Measurements from ENCODE around the gene SBF2. TPM values are rescaled to one million over a fixed set of nuclear protein-coding genes. Genes with fewer than 3 reads are reported as not detected.

SBF2 gene
- total and polyA plus RNA-seq, 4 experiments from 2014 or later: 0.50 to 15.4 (median 10.2) TPM

DNA sequence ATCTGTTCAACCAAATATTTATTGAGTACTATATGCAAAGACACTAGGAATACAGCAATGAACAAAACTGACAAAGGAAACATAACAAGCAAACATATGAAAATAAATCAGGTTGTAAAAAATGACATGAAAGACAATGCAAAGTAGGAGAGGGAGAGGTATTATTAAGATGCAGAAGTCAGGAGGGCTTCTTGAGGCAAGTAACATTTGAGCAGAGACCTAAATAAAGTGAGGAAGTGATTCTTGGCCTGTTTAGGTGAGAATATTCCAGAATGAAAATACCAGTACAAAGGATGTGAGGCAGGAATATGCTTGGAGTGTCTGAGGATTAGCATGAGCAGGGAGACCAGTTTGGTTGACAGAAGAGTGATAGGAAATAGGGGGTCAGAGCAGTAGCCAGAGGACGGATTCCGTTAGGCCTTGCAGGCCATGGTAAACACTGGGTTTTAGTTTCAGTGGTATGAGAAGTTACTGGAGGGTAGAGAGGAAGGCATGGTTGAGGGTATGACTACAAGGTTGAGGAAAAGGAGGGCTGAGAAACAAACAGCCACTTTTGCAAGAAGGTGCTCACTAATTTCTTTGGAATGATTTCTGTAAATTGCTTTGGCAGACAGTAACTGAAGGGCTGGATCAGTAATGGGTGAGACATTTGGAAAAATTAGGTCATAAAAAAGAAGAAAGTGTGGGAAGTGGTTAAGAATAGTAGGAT, 438.3 kb downstream of the SBF2 start:
- intact Hi-C loops (cut with micrococcal nuclease): no loop called here
- Mint-ChIP-seq H3K9me3 (no peaks in the 10 kb centered on the region), H3K27ac (no peak overlapping the region), H3K4me1 (peaks cover 9 to 19% (median 13%) of the 10 kb centered on the region in 4 donors), H3K4me3 (no peak overlapping the region), H3K27me3 (no peaks in the 10 kb centered on the region), H3K36me3 (peaks cover 12 to 17% of the 10 kb centered on the region in 2 donors)
- no peak overlapping the region for H3K27ac ChIP-seq (ENCODE audit: low read depth, low read length)
- H3K4me3 ChIP-seq (ENCODE audit: low read length in 2 of 2): no peak overlapping the region
- no peak for DNase-seq
- no peaks in the 10 kb centered on the region for H3K36me3 ChIP-seq (ENCODE audit: insufficient read depth, low read length)
- ChIA-PET POLR2A (ENCODE audit: partially characterized antibody) (no interaction called here), CTCF (ENCODE audit: partially characterized antibody) (interaction anchor here (0.7 kb wide), 1 partner anchor 1184 kb away, joined by 3 read pairs; no protein-coding TSS in a partner anchor)
- H3K9me3 ChIP-seq (ENCODE audit: control insufficient read depth in 1 of 2, low read length in 2 of 2): no peaks in the 10 kb centered on the region
- peaks cover 13% of the 10 kb centered on the region for H3K4me1 ChIP-seq (ENCODE audit: insufficient read depth, low read length)
- no peaks in the 10 kb centered on the region for H3K27me3 ChIP-seq (ENCODE audit: insufficient read depth, low read length)

- Mint-ChIP-seq H3K27me3 (no peaks in the 10 kb centered on the region), H3K36me3 (peaks cover 21 to 32% of the 10 kb centered on the region in 2 donors), H3K4me1 (peaks cover 5 to 11% (median 8%) of the 10 kb centered on the region in 4 donors), H3K4me3 (no peak overlapping the region), H3K27ac (no peak overlapping the region), H3K9me3 (no peaks in the 10 kb centered on the region)
- Histone ChIP-seq H3K9me3 (ENCODE audit: control insufficient read depth in 1 of 2, low read length in 2 of 2) (no peaks in the 10 kb centered on the region), H3K4me1 (ENCODE audit: insufficient read depth, low read length) (peaks cover 5% of the 10 kb centered on the region), H3K36me3 (ENCODE audit: insufficient read depth, low read length) (no peaks in the 10 kb centered on the region), H3K4me3 (ENCODE audit: low read length in 2 of 2) (no peak overlapping the region), H3K27me3 (ENCODE audit: insufficient read depth, low read length) (no peaks in the 10 kb centered on the region), H3K27ac (ENCODE audit: low read depth, low read length) (no peak overlapping the region)
- intact Hi-C loops (cut with micrococcal nuclease): no loop called here
- POLR2A ChIA-PET (ENCODE audit: partially characterized antibody): no interaction called here
- DNase-seq: no peak
- CTCF ChIA-PET (ENCODE audit: partially characterized antibody): no interaction called here
Measured at GRCh38 chr11:9853929-9854552, 440.0 kb downstream of the SBF2 start.

GRCh38 chr11:9852465-9852864, 441.6 kb downstream of the SBF2 start:
- Histone ChIP-seq H3K27ac (ENCODE audit: low read depth, low read length) (no peak overlapping the region), H3K4me3 (ENCODE audit: low read length in 2 of 2) (no peak overlapping the region), H3K9me3 (ENCODE audit: control insufficient read depth in 1 of 2, low read length in 2 of 2) (no peaks in the 10 kb centered on the region), H3K27me3 (ENCODE audit: insufficient read depth, low read length) (no peaks in the 10 kb centered on the region), H3K36me3 (ENCODE audit: insufficient read depth, low read length) (no peaks in the 10 kb centered on the region), H3K4me1 (ENCODE audit: insufficient read depth, low read length) (no peaks in the 10 kb centered on the region)
- intact Hi-C loops (cut with micrococcal nuclease): no loop called here
- Mint-ChIP-seq H3K4me3 (no peak overlapping the region), H3K27me3 (no peaks in the 10 kb centered on the region), H3K36me3 (peaks cover 21 to 32% of the 10 kb centered on the region in 2 donors), H3K4me1 (no peaks in the 10 kb centered on the region), H3K9me3 (no peaks in the 10 kb centered on the region), H3K27ac (no peak overlapping the region)
- POLR2A ChIA-PET (ENCODE audit: partially characterized antibody): no interaction called here
- DNase-seq: no peak
- CTCF ChIA-PET (ENCODE audit: partially characterized antibody): no interaction called here

- no peaks in the 10 kb centered on the region for H3K27me3 ChIP-seq (ENCODE audit: insufficient read depth, low read length)
- no peaks in the 10 kb centered on the region for H3K36me3 ChIP-seq (ENCODE audit: insufficient read depth, low read length)
- Mint-ChIP-seq H3K27me3 (no peaks in the 10 kb centered on the region), H3K36me3 (peaks cover 31 to 39% of the 10 kb centered on the region in 2 donors), H3K27ac (no peak overlapping the region), H3K4me1 (peaks cover 0 to 6% (median 4%) of the 10 kb centered on the region in 4 donors), H3K9me3 (no peaks in the 10 kb centered on the region), H3K4me3 (no peak overlapping the region)
- no peaks in the 10 kb centered on the region for H3K9me3 ChIP-seq (ENCODE audit: control insufficient read depth in 1 of 2, low read length in 2 of 2)
- no peak overlapping the region for H3K4me3 ChIP-seq (ENCODE audit: low read length in 2 of 2)
- POLR2A ChIA-PET (ENCODE audit: partially characterized antibody): no interaction called here
- H3K4me1 ChIP-seq (ENCODE audit: insufficient read depth, low read length): peaks cover 5% of the 10 kb centered on the region
- intact Hi-C loops (cut with micrococcal nuclease): no loop called here
- DNase-seq: no peak
- H3K27ac ChIP-seq (ENCODE audit: low read depth, low read length): no peak overlapping the region
- CTCF ChIA-PET (ENCODE audit: partially characterized antibody): interaction anchor here (0.5 kb wide), 1 partner anchor 449 kb away, joined by 4 read pairs; no protein-coding TSS in a partner anchor
Measured at GRCh38 chr11:9851366-9851765, 442.7 kb downstream of the SBF2 start.

DNA sequence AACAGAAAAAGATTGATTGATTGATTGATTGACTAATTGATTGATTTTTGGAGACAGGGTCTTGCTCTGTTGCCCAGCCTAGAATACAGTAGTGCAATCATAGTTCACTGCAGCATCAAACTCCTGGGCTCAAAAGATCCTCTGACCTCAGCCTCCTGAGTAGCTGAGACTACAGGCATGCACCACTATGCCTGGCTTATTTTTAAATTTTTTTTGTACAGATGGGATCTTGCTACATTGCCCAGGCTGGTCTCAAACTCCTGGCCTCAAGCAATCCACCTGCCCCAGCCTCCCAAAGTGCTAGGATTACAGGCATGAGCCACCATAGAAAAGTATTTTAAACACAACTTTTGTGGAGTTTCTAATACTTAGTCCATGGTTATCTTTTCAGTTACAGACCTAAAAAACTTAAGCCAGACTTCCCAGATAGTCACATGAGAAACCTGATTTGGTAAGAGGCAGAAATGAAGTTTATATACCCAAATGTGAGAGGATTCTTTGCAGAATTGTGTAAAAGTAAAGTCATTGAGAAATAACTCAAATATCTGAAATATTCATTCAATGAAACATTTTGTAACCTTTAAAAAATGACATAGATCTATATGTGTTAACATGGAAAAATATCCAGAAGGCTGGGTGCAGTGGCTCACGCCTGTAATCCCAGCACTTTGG, 443.7 kb downstream of the SBF2 start:
- ChIA-PET CTCF (ENCODE audit: partially characterized antibody) (no interaction called here), POLR2A (ENCODE audit: partially characterized antibody) (no interaction called here)
- Mint-ChIP-seq H3K4me3 (no peak overlapping the region), H3K9me3 (no peaks in the 10 kb centered on the region), H3K36me3 (peaks cover 39 to 49% of the 10 kb centered on the region in 2 donors), H3K27ac (no peak overlapping the region), H3K4me1 (peaks cover 0 to 8% (median 4%) of the 10 kb centered on the region in 4 donors), H3K27me3 (no peaks in the 10 kb centered on the region)
- Histone ChIP-seq H3K4me3 (ENCODE audit: low read length in 2 of 2) (no peak overlapping the region), H3K9me3 (ENCODE audit: control insufficient read depth in 1 of 2, low read length in 2 of 2) (no peaks in the 10 kb centered on the region), H3K4me1 (ENCODE audit: insufficient read depth, low read length) (peaks cover 5% of the 10 kb centered on the region), H3K27ac (ENCODE audit: low read depth, low read length) (no peak overlapping the region), H3K36me3 (ENCODE audit: insufficient read depth, low read length) (no peaks in the 10 kb centered on the region), H3K27me3 (ENCODE audit: insufficient read depth, low read length) (no peaks in the 10 kb centered on the region)
- intact Hi-C loops (cut with micrococcal nuclease): no loop called here
- DNase-seq: no peak

GRCh38 chr11:9849389-9849788, 444.6 kb downstream of the SBF2 start:
- H3K36me3 Mint-ChIP-seq: peaks cover 45 to 59% of the 10 kb centered on the region in 2 donors

DNA sequence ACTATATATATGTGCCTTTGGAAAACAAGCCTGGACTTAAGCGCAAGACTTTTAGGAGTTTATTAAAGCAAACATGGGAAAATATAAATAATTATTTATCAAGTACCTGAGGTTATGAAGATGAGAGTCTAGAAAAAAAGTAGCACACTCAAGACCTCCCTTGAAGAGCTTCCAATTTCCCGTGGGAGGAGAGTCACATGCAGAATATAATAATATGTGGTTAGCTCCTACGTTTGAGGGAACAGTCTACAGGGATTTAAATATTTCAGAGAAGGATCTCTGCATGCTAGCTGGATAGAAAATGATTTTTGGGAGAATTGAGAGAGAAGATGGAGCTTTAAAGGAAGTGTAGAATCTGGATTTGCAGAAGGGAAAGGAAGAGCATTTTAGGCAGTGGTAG, 446.4 kb downstream of the SBF2 start:
- Mint-ChIP-seq H3K9me3 (no peaks in the 10 kb centered on the region), H3K27ac (no peak overlapping the region), H3K4me1 (peaks cover 1 to 14% (median 6%) of the 10 kb centered on the region in 4 donors), H3K27me3 (no peaks in the 10 kb centered on the region), H3K36me3 (peaks cover 39 to 54% of the 10 kb centered on the region in 2 donors), H3K4me3 (no peak overlapping the region)
- no peak for DNase-seq
- Histone ChIP-seq H3K4me1 (ENCODE audit: insufficient read depth, low read length) (peaks cover 5% of the 10 kb centered on the region), H3K27me3 (ENCODE audit: insufficient read depth, low read length) (no peaks in the 10 kb centered on the region), H3K4me3 (ENCODE audit: low read length in 2 of 2) (no peak overlapping the region), H3K36me3 (ENCODE audit: insufficient read depth, low read length) (no peaks in the 10 kb centered on the region), H3K9me3 (ENCODE audit: control insufficient read depth in 1 of 2, low read length in 2 of 2) (no peaks in the 10 kb centered on the region), H3K27ac (ENCODE audit: low read depth, low read length) (no peak overlapping the region)
- ChIA-PET POLR2A (ENCODE audit: partially characterized antibody) (no interaction called here), CTCF (ENCODE audit: partially characterized antibody) (interaction anchor here (1.1 kb wide), 1 partner anchor 10 kb away, joined by 3 read pairs; no protein-coding TSS in a partner anchor)
- intact Hi-C loops (cut with micrococcal nuclease): no loop called here

More at GRCh38 chr11:9849389-9849788, 444.6 kb downstream of the SBF2 start:
- CTCF ChIA-PET (ENCODE audit: partially characterized antibody): no interaction called here
- intact Hi-C loops (cut with micrococcal nuclease): no loop called here
- Mint-ChIP-seq H3K27me3 (no peaks in the 10 kb centered on the region), H3K27ac (no peak overlapping the region), H3K4me3 (no peak overlapping the region), H3K9me3 (no peaks in the 10 kb centered on the region), H3K4me1 (peaks cover 0 to 8% (median 4%) of the 10 kb centered on the region in 4 donors)
- Histone ChIP-seq H3K27ac (ENCODE audit: low read depth, low read length) (no peak overlapping the region), H3K9me3 (ENCODE audit: control insufficient read depth in 1 of 2, low read length in 2 of 2) (no peaks in the 10 kb centered on the region), H3K4me1 (ENCODE audit: insufficient read depth, low read length) (peaks cover 5% of the 10 kb centered on the region), H3K4me3 (ENCODE audit: low read length in 2 of 2) (no peak overlapping the region), H3K27me3 (ENCODE audit: insufficient read depth, low read length) (no peaks in the 10 kb centered on the region), H3K36me3 (ENCODE audit: insufficient read depth, low read length) (no peaks in the 10 kb centered on the region)
- POLR2A ChIA-PET (ENCODE audit: partially characterized antibody): no interaction called here
- no peak for DNase-seq
